GM23338 (cell line): ENCODE results near the gene DEPDC1. TPM values are rescaled to one million over a fixed set of nuclear protein-coding genes. Genes with fewer than 3 reads are reported as not detected.

Source experiments
- ATAC-seq: fragments of 200-7000 bp; cut with Tn5 transposase; 3 replicates; pipeline ENCODE4 v1.9.1; 2020
- DNase-seq: peaks from one replicate; pipeline ENCODE4 v3.0.0-alpha.2; 2015; ENCODE audit warnings: low spot score
- H2AFZ ChIP-seq: fragments of 200-600 bp; sonication (generic); 2 replicates; pipeline ENCODE4 v1.8.0; 2016; ENCODE audit warnings: antibody characterized with exemption, mild to moderate bottlenecking, moderate library complexity
- H3F3A ChIP-seq: fragments of 200-600 bp; sonication (generic); replicated peaks from 2 replicates; pipeline ENCODE4 v1.8.0; 2017; ENCODE audit warnings: antibody characterized with exemption, mixed run types, low read depth
- H3K27ac ChIP-seq: fragments of 200-600 bp; sonication (generic); 2 replicates; pipeline ENCODE4 v1.6.1; 2016; ENCODE audit warnings: low read depth
- H3K27me3 ChIP-seq: fragments of 200-600 bp; sonication (generic); 2 replicates; pipeline ENCODE4 v1.8.0; 2016; ENCODE audit warnings: mild to moderate bottlenecking, mixed run types, moderate library complexity; ENCODE audit not compliant: insufficient read depth
- H3K36me3 ChIP-seq: fragments of 200-600 bp; sonication (generic); 2 replicates; pipeline ENCODE4 v1.8.0; 2016; ENCODE audit warnings: mild to moderate bottlenecking; ENCODE audit not compliant: insufficient read depth
- H3K4me1 ChIP-seq: fragments of 200-600 bp; sonication (generic); 2 replicates; pipeline ENCODE4 v1.8.0; 2016; ENCODE audit warnings: mild to moderate bottlenecking, moderate library complexity; ENCODE audit not compliant: insufficient read depth
- H3K4me2 ChIP-seq: fragments of 200-600 bp; sonication (generic); 2 replicates; pipeline ENCODE4 v1.7.1; 2017; ENCODE audit warnings: mixed run types
- H3K4me3 ChIP-seq: fragments of 200-600 bp; sonication (generic); 2 replicates; pipeline ENCODE4 v1.6.1; 2016; ENCODE audit warnings: mixed run types
- H3K79me2 ChIP-seq: fragments of 200-600 bp; sonication (generic); replicated peaks from 2 replicates; pipeline ENCODE4 v1.8.0; 2017; ENCODE audit warnings: mild to moderate bottlenecking; ENCODE audit not compliant: insufficient read depth
- H3K9me2 ChIP-seq: fragments of 200-600 bp; sonication (generic); 2 replicates; pipeline ENCODE4 v1.8.0; 2017; ENCODE audit not compliant: insufficient read depth
- H4K20me1 ChIP-seq: fragments of 200-600 bp; sonication (generic); replicated peaks from 2 replicates; pipeline ENCODE4 v1.8.0; 2017; ENCODE audit warnings: mild to moderate bottlenecking; ENCODE audit not compliant: insufficient read depth
- H3K27ac Mint-ChIP-seq: 2 replicates; pipeline ENCODE4 v1.8.0; 2020; ENCODE audit warnings: inconsistent platforms, mild to moderate bottlenecking, moderate library complexity, mixed read lengths
- H3K27me3 Mint-ChIP-seq: 3 replicates; pipeline ENCODE4 v1.8.0; 2022; ENCODE audit warnings: low read depth, mild to moderate bottlenecking, moderate library complexity, mixed read lengths, inconsistent platforms; ENCODE audit not compliant: insufficient read depth, poor library complexity
- H3K36me3 Mint-ChIP-seq: 3 replicates; pipeline ENCODE4 v1.8.0; 2021; ENCODE audit warnings: low read depth, mild to moderate bottlenecking, inconsistent platforms, moderate library complexity, mixed read lengths
- H3K4me1 Mint-ChIP-seq: 3 replicates; pipeline ENCODE4 v1.8.0; 2020; ENCODE audit warnings: mild to moderate bottlenecking, inconsistent platforms, mixed read lengths
- H3K4me3 Mint-ChIP-seq: 3 replicates; pipeline ENCODE4 v1.8.0; 2021; ENCODE audit warnings: moderate library complexity, mild to moderate bottlenecking, inconsistent platforms, mixed read lengths
- H3K9me3 Mint-ChIP-seq: 3 replicates; pipeline ENCODE4 v1.8.0; 2020; ENCODE audit warnings: moderate library complexity, mild to moderate bottlenecking, inconsistent platforms, mixed read lengths
- CTCF ChIP-seq, 2 experiments: fragments of 200-600 bp in 1 of 2; sonication (generic) in 1 of 2; conservative IDR thresholded peaks; 2 replicates each; pipeline versions ENCODE4 v1.5.1 to v1.6.1; 2016 to 2017; ENCODE audit warnings: antibody characterized with exemption in 2 of 2, low read depth in 2 of 2, mild to moderate bottlenecking in 2 of 2, moderate library complexity in 1 of 2
- EZH2 ChIP-seq: fragments of 200-600 bp; sonication (generic); IDR thresholded peaks from one replicate; pipeline ENCODE4 v1.8.0; 2017; ENCODE audit warnings: antibody characterized with exemption, mild to moderate bottlenecking, low read depth; ENCODE audit not compliant: unreplicated experiment
- JUNB ChIP-seq: IDR thresholded peaks from one replicate; pipeline ENCODE4 v1.6.1; 2016; ENCODE audit warnings: antibody characterized with exemption; ENCODE audit not compliant: unreplicated experiment
- ZNF114 ChIP-seq: fragments of 250-450 bp; sonication (Bioruptor Pico); IDR thresholded peaks from 2 replicates; pipeline ENCODE4 v1.5.0; 2020; ENCODE audit warnings: mild to moderate bottlenecking, moderate library complexity
- ZNF462 ChIP-seq: fragments of 250-450 bp; sonication (Bioruptor Pico); IDR thresholded peaks from 2 replicates; pipeline ENCODE4 v1.5.0; 2020; ENCODE audit warnings: mild to moderate bottlenecking, moderate library complexity
- polyA plus RNA-seq: library from polyadenylated mRNA; unstranded; fragments of >200 nt; fragmentation: Nextera tagmentation; extraction: Ambion mirVana; gene quantifications from 2 replicates; pipeline ENCODE4 v1.2.1, GENCODE V29; 2016
- total RNA-seq: library from RNA; depleted of rRNA; stranded (reverse); fragments of >200 nt; shearing (Covaris generic); gene quantifications from 2 replicates; pipeline ENCODE4 v1.2.3, GENCODE V29; 2014

Gene DEPDC1
- total and polyA plus RNA-seq, 2 experiments from 2014 or later = 30.0 to 42.9 TPM

- TF ChIP-seq ZNF462 (CRISPR knock-in tag) = no peak
Measured at GRCh38 chr1:68453060-68453670, 43.7 kb downstream of the DEPDC1 start (continued).

GRCh38 chr1:68449901-68450300 is 47.0 kb downstream of the DEPDC1 start, which contains the start of gene RPE65:
Gene RPE65 (minus strand): TSS chr1:68449954. CDS start chr1:68449905, 49 bp downstream.
- H3K27ac Mint-ChIP-seq = no peak within 1 kb of the TSS
- H3K9me3 Mint-ChIP-seq = no peaks in the 10 kb centered on the region
- no peak within 1 kb of the TSS for H3K4me2 ChIP-seq
- H3K27ac ChIP-seq = no peak within 1 kb of the TSS
- H3K36me3 ChIP-seq = no peaks in the 10 kb centered on the region
- H3K4me1 Mint-ChIP-seq = peaks cover 9% of the 10 kb centered on the region
- no peak for ATAC-seq
- peak within 1 kb of the TSS; percentile 47; the same call in 1 of the 2 replicates for H2AFZ ChIP-seq
- H3K9me2 ChIP-seq = no peaks in the 10 kb centered on the region
- H3K27me3 ChIP-seq = no peaks in the 10 kb centered on the region
- H3F3A ChIP-seq = no peaks in the 10 kb centered on the region
- no peaks in the 10 kb centered on the region for H4K20me1 ChIP-seq
- TF ChIP-seq ZNF462 (CRISPR knock-in tag) (no peak), ZNF114 (no peak), EZH2 (no peak), CTCF (conservative IDR thresholded peaks at IDR 0.05; ENCODE audit: low read depth in 2 of 2) (no peak), JUNB (no peak)
- H3K27me3 Mint-ChIP-seq = peaks cover 3% of the 10 kb centered on the region
- H3K4me3 ChIP-seq = no peak within 1 kb of the TSS
- no peak within 1 kb of the TSS for H3K4me3 Mint-ChIP-seq
- no peaks in the 10 kb centered on the region for H3K36me3 Mint-ChIP-seq
- DNase-seq = no peak
- H3K79me2 ChIP-seq = no peaks in the 10 kb centered on the region
- H3K4me1 ChIP-seq = no peaks in the 10 kb centered on the region
